ENCODE data around the gene FRYL.

GRCh38 chr4:48538358-48538757, 241.7 kb downstream of the FRYL start:
- TF ChIP-seq CTCF (conservative IDR thresholded peaks at IDR 0.05 in 1 of 2, IDR thresholded peaks at IDR 0.05 in 1 of 2; ENCODE audit: low read depth in 1 of 2, low read length in 2 of 2) (no peak), EZH2 (IDR thresholded peaks at IDR 0.05; ENCODE audit: low read length, missing control alignments) (no peak)

Data from fibroblast of lung (primary cell).